Activated CD8-positive, alpha-beta T cell treated with anti-CD3 and anti-CD28 coated beads for 36 hours (primary cell): Measurements from ENCODE around the gene SERPINB6. TPM values are rescaled to one million over a fixed set of nuclear protein-coding genes. Genes with fewer than 3 reads are reported as not detected.

ENCODE experiments used
- ATAC-seq: fragments of 200-7000 bp; cut with Tn5 transposase; one replicate; pipeline ENCODE4 v1.10.0; 2021; ENCODE audit warnings: mild to moderate bottlenecking, moderate library complexity
- CTCF ChIA-PET: fragments of 350-600 bp; sonication (Branson Sonifier 250); formaldehyde crosslinking; loops from one replicate; lab custom pipeline; 2021; ENCODE audit warnings: antibody characterized with exemption; lab: Charles Lee
- POLR2A ChIA-PET: fragments of 350-600 bp; sonication (Branson Sonifier 250); formaldehyde crosslinking; loops from one replicate; lab custom pipeline; 2021; ENCODE audit warnings: antibody characterized with exemption; lab: Charles Lee
- DNase-seq: peaks from one replicate; pipeline ENCODE4 v3.0.0-alpha.2; 2020
- H3K27ac Mint-ChIP-seq: one replicate; pipeline ENCODE4 v1.8.0; 2021; ENCODE audit warnings: mild to moderate bottlenecking, mixed read lengths
- H3K27me3 Mint-ChIP-seq: one replicate; pipeline ENCODE4 v1.8.0; 2021; ENCODE audit warnings: mixed read lengths
- H3K36me3 Mint-ChIP-seq: one replicate; pipeline ENCODE4 v1.8.0; 2021; ENCODE audit warnings: low read depth, mixed read lengths
- H3K4me1 Mint-ChIP-seq: one replicate; pipeline ENCODE4 v1.8.0; 2021; ENCODE audit warnings: low read depth, mixed read lengths
- H3K4me3 Mint-ChIP-seq: one replicate; pipeline ENCODE4 v1.8.0; 2021; ENCODE audit warnings: mild to moderate bottlenecking, moderate library complexity, mixed read lengths
- H3K9me3 Mint-ChIP-seq: one replicate; pipeline ENCODE4 v1.8.0; 2021; ENCODE audit warnings: mixed read lengths
- CTCF ChIP-seq: fragments of 200-600 bp; IDR thresholded peaks from one replicate; pipeline ENCODE4 v1.8.0; 2022; ENCODE audit warnings: antibody characterized with exemption, mild to moderate bottlenecking
- intact Hi-C: fragments of 100-400 bp; cut with micrococcal nuclease; formaldehyde crosslinking; loops from one replicate; pipeline ENCODE4 v1.10.0; 2022
- total RNA-seq, 2 experiments: library from RNA; stranded (reverse); gene quantifications; one replicate each; pipeline ENCODE4 v1.2.3, GENCODE V29; 2021

Gene SERPINB6
- total RNA-seq, 2 experiments from 2014 or later, result 52.2 to 53.8 TPM

GRCh38 chr6:2949536-2950083 lies 21.8 kb downstream of the SERPINB6 start:
- POLR2A ChIA-PET, result interaction anchor here (0.8 kb wide), 1 partner anchor 51 kb away, joined by 3 read pairs; no protein-coding TSS in a partner anchor
- no peak overlapping the region for H3K27ac Mint-ChIP-seq

GRCh38 chr6:2949121-2949520 lies 22.2 kb downstream of the SERPINB6 start:
- Mint-ChIP-seq H3K27me3 (no peaks in the 10 kb centered on the region), H3K36me3 (peaks cover 34% of the 10 kb centered on the region), H3K4me1 (peaks cover 19% of the 10 kb centered on the region), H3K4me3 (no peak overlapping the region), H3K9me3 (no peaks in the 10 kb centered on the region), H3K27ac (no peak overlapping the region)
- ATAC-seq, result no peak
- ChIA-PET POLR2A (no interaction called here), CTCF (interaction anchor here (1.6 to 1.9 kb wide), 2 partner anchors 17 to 37 kb away, joined by 3 to 5 read pairs; no protein-coding TSS in a partner anchor)
- TF ChIP-seq CTCF, result no peak
- intact Hi-C loops, result no loop called here
- no peak for DNase-seq

More at GRCh38 chr6:2949536-2950083, 21.8 kb downstream of the SERPINB6 start:
- Mint-ChIP-seq H3K36me3 (peaks cover 37% of the 10 kb centered on the region), H3K4me3 (no peak overlapping the region), H3K4me1 (peaks cover 18% of the 10 kb centered on the region), H3K27me3 (no peaks in the 10 kb centered on the region), H3K9me3 (no peaks in the 10 kb centered on the region)
- CTCF ChIA-PET, result interaction anchor here (0.9 to 1.9 kb wide), 5 partner anchors 17 to 110 kb away, joined by 3 to 5 read pairs (median 3); no protein-coding TSS in a partner anchor
- no peak for ATAC-seq
- TF ChIP-seq CTCF, result no peak
- no peak for DNase-seq
- intact Hi-C loops, result no loop called here

GRCh38 chr6:2948228-2949025 lies 22.9 kb downstream of the SERPINB6 start:
- CTCF ChIA-PET, result interaction anchor here (1.3 to 2.0 kb wide), 4 partner anchors 16 to 102 kb away, joined by 3 to 7 read pairs (median 4); no protein-coding TSS in a partner anchor
- no peak for ATAC-seq
- H3K9me3 Mint-ChIP-seq, result no peaks in the 10 kb centered on the region
- H3K36me3 Mint-ChIP-seq, result peaks cover 34% of the 10 kb centered on the region
- H3K4me1 Mint-ChIP-seq, result peaks cover 26% of the 10 kb centered on the region
- intact Hi-C loops, result no loop called here
- no peak overlapping the region for H3K4me3 Mint-ChIP-seq
- H3K27ac Mint-ChIP-seq, result no peak overlapping the region
- no peaks in the 10 kb centered on the region for H3K27me3 Mint-ChIP-seq
- no peak for TF ChIP-seq CTCF
- DNase-seq, result no peak
- POLR2A ChIA-PET, result interaction anchor here (2.3 kb wide), 1 partner anchor 12 kb away, joined by 7 read pairs; no protein-coding TSS in a partner anchor

GRCh38 chr6:2947445-2947844 lies 23.9 kb downstream of the SERPINB6 start:
- CTCF ChIA-PET, result interaction anchor here (0.9 to 2.0 kb wide), 4 partner anchors 11 to 101 kb away, joined by 3 to 7 read pairs (median 4); no protein-coding TSS in a partner anchor
- no peak overlapping the region for H3K4me3 Mint-ChIP-seq
- no peak for ATAC-seq
- no peaks in the 10 kb centered on the region for H3K9me3 Mint-ChIP-seq
- intact Hi-C loops, result no loop called here
- no peaks in the 10 kb centered on the region for H3K27me3 Mint-ChIP-seq
- peaks cover 31% of the 10 kb centered on the region for H3K4me1 Mint-ChIP-seq
- DNase-seq, result no peak
- peaks cover 25% of the 10 kb centered on the region for H3K36me3 Mint-ChIP-seq
- H3K27ac Mint-ChIP-seq, result no peak overlapping the region
- POLR2A ChIA-PET, result interaction anchor here (0.9 to 2.3 kb wide), 2 partner anchors 11 to 108 kb away, joined by 3 to 7 read pairs; no protein-coding TSS in a partner anchor
- TF ChIP-seq CTCF, result no peak
